ENCODE measurements around the gene ATOH8.

The ATOH8 gene

DNA sequence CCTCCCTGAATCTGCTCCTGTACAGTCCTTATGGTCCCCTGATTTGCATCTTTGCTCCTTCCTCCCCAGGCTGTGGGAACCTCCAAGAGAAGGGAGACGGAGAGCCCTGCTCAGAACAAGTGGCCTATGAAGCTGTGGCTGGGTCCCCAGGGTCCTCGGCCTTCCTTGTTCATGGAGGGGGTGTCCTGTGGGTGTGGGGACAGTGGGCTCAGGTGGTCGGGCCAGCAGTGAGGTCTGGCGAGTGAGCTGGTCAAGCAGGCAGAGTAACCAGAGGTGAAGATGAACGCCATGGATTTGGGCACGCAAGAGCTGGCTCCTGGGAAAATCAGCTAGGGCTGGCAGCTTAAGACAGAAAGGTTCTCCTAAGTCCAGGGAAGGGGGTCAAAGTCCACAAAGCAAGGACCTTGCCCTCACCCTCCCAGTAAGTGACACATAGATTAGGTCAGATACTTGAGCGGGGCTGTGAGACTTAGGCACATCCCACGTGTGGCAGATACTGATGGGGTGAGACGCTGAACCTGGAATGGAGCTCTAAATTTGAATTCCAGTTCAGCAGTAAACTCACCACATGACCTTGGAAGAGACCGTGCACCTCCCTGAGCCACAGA, 34.8 kb upstream of the ATOH8 start:
- DNase-seq = no peak

- no peak for DNase-seq
Observed at GRCh38 chr2:85719609-85720240, 34.1 kb upstream of the ATOH8 start.

GRCh38 chr2:85720533-85720932, 33.3 kb upstream of the ATOH8 start:
- DNase-seq = no peak

DNA sequence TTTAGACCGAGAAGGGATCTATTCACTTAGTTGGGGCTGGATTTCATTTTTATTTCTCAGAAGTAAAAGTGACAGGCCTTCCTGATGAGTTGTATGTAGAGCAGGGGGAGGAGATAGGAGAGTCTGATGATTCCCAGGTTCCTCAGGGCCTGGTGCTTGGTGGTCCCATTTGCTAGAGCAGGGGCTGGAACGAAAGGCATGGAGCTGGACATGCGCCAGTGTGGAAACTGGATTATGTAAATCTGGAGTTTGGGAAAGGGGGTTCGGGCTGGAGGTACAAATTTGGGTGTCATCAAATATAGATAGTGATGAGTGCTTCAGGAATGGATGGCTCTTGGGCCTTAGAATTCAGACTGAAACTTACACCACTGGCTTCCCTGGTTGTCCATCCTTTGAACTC, 32.1 kb upstream of the ATOH8 start:
- no peak for DNase-seq

GRCh38 chr2:85722519-85722918, 31.3 kb upstream of the ATOH8 start:
- DNase-seq = no peak

GRCh38 chr2:85723707-85724360, 30.0 kb upstream of the ATOH8 start:
- no peak for DNase-seq

- no peak for DNase-seq
Observed at GRCh38 chr2:85724731-85725181, 29.0 kb upstream of the ATOH8 start.

DNA sequence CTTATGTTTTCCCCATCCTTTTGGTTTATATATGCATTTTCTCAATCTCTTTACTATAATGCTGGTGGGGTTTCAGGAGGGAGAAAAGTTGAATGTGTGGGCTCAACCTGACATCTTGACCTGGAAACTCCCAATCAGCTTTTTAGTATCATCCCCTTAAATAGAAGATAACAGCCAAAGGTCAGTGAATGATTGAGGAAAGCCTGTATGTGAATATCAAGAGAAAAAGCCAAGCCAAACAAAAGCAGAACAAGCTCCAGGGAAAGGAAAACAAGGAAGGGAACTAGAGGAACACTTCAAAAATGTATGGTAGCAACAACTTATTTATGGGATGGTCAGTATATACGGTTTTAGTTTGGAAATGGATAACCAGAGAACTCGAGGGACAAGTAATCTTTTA, 28.3 kb upstream of the ATOH8 start:
- no peak for DNase-seq

DNA sequence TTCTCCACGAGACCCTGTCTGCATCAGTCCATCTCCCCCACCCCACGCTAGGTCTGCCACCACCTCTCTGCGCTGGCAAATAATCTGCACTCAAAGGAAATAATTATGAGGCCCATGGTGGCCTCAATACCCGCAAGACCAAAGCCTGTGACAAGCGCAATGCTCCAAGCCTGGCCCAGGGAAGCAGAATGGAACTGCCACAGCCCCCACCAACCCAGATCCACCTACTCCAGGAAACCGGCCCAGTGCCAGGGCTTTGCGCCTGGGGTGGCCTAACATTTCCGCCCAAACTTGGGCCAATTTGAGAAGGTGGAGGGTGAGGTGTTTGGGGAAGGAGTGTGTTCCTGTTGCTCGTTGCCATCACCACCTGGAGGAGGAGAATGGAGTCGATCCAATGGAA, 26.0 kb upstream of the ATOH8 start:
- no peak for DNase-seq

GRCh38 chr2:85728342-85728741, 25.4 kb upstream of the ATOH8 start:
- no peak for DNase-seq

- peak; percentile 45 for DNase-seq
Observed at GRCh38 chr2:85728883-85729824, 24.6 kb upstream of the ATOH8 start.

GRCh38 chr2:85729825-85730510, 23.8 kb upstream of the ATOH8 start:
- no peak for DNase-seq

GRCh38 chr2:85730686-85731230, 23.0 kb upstream of the ATOH8 start:
- DNase-seq = no peak

DNA sequence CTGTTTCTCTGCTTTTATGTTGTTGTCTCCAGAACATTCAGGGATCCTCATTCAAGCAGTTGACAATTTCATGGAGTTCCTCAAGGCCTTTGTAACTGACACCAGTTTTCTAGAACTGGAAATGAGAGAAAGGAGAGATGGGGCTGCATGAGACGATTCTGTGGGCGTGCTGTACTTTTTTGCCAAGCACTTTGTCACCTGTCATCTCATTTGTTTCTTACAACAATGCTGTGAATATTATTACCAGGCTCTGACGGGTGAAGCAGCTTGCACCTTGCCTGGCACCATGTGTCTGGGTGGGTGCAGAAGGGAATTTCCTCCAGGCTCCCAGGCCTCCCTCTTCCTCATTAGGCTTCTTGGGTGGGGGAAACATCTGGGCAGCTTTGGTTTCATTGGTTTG, 22.2 kb upstream of the ATOH8 start:
- DNase-seq = no peak

GRCh38 chr2:85732467-85733120, 21.2 kb upstream of the ATOH8 start:
- no peak for DNase-seq

- DNase-seq = no peak
Observed at GRCh38 chr2:85733121-85733960, 20.4 kb upstream of the ATOH8 start.

DNA sequence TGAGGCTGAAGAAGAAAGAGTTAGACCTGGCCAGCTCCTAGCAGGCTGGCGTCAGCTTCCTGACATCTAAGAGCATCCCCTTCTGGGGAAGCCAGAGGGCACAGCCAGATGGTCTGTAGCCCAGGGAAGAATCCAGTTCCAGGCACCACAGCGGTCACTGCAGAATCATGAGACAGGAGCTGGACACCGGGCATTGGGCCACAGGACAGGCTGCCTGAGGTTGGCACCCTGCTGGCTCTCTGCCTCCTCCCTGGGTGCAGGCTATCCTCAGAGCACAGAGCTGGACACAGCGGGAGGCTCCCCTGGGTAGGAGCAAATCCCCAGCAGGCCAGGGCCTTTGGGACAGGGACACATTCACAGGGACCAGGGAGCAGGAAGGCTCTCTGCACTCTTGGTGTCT, 19.8 kb upstream of the ATOH8 start:
- DNase-seq = no peak

- no peak for DNase-seq
Observed at GRCh38 chr2:85734942-85735608, 18.7 kb upstream of the ATOH8 start.

DNA sequence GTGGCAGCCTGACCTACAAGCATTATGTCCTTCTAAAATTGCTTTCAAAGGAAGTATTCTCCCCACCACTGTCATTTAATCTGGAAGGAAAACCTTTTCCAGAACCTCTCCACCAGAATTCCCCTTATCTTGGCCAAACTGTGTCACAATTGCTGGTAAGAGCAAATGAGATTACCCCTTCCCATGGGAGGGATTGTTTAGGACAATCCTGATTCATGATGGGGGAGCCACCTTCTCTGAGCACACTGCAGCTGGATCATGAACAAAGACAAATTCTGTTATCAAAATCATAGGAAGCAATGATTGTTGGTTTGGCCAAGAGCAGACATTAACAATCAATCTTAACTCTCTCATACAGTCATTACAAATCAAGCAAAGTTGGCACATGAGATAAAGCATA, 18.1 kb upstream of the ATOH8 start:
- no peak for DNase-seq
